DND-41 (cell line): ENCODE measurements around the gene DNER.

Experiments
- CTCF ChIP-seq: IDR thresholded peaks from 2 replicates; pipeline ENCODE4 v1.5.1; 2012; ENCODE audit warnings: borderline replicate concordance, low read length, moderate library complexity, mild to moderate bottlenecking; ENCODE audit not compliant: poor library complexity, severe bottlenecking; ENCODE audit errors: extremely low read depth
- EZH2 ChIP-seq: IDR thresholded peaks from 3 replicates; pipeline ENCODE4 v1.6.1; 2012; ENCODE audit warnings: borderline replicate concordance, low read depth, mild to moderate bottlenecking, moderate library complexity, low read length, inconsistent platforms; ENCODE audit not compliant: severe bottlenecking

GRCh38 chr2:229620289-229620688, 94.1 kb downstream of the DNER start:
- TF ChIP-seq CTCF (no peak), EZH2 (no peak)
